NOMO-1 treated with DMSO at 0.1 percent for 48 hours (cell line): ENCODE results near the gene GAMT.

Experiments
- DNase-seq: peaks from one replicate; lab custom pipeline; 2025; ENCODE audit not compliant: unreplicated experiment; lab: John Stamatoyannopoulos, UW

The GAMT gene

GRCh38 chr19:1401889-1402217 is 511 bp upstream of the GAMT start:
- DNase-seq: no peak

- DNase-seq: no peak
Measured at GRCh38 chr19:1400281-1401137, 833 bp downstream of the GAMT start.

- DNase-seq: no peak
Measured at GRCh38 chr19:1399745-1400144, 1.6 kb downstream of the GAMT start.

- no peak for DNase-seq
Measured at GRCh38 chr19:1399079-1399478, 2.3 kb downstream of the GAMT start.

GRCh38 chr19:1397838-1398237 is 3.5 kb downstream of the GAMT start:
- no peak for DNase-seq

- DNase-seq: no peak
Measured at GRCh38 chr19:1396768-1397679, 4.3 kb downstream of the GAMT start.

GRCh38 chr19:1396019-1396767 is 5.1 kb downstream of the GAMT start:
- DNase-seq: no peak

GRCh38 chr19:1395194-1396018 is 5.9 kb downstream of the GAMT start:
- DNase-seq: no peak

- no peak for DNase-seq
Measured at GRCh38 chr19:1394252-1395193, 6.8 kb downstream of the GAMT start.

- no peak for DNase-seq
Measured at GRCh38 chr19:1393841-1394240, 7.5 kb downstream of the GAMT start.

- DNase-seq: no peak
Measured at GRCh38 chr19:1392939-1393530, 8.3 kb downstream of the GAMT start.

GRCh38 chr19:1392407-1392806 is 8.9 kb downstream of the GAMT start:
- no peak for DNase-seq

- DNase-seq: no peak
Measured at GRCh38 chr19:1390890-1391423, 10.4 kb downstream of the GAMT start.

GRCh38 chr19:1389033-1389940 is 12.1 kb downstream of the GAMT start:
- no peak for DNase-seq

GRCh38 chr19:1388637-1389026 is 12.7 kb downstream of the GAMT start:
- no peak for DNase-seq

GRCh38 chr19:1387684-1388636 is 13.4 kb downstream of the GAMT start:
- no peak for DNase-seq
